HUES48 (cell line): ENCODE data around the gene YIPF6.
"Not testable (repeated sequence)": the region's sequence is repeated elsewhere in the genome, so short reads cannot be mapped to it uniquely, and the experiment has no call there.

Experiments used
- H3K27ac ChIP-seq: one replicate; pipeline ENCODE4 v1.7.0; 2013; ENCODE audit warnings: low read depth, low read length, inconsistent platforms
- H3K27me3 ChIP-seq: 2 replicates; pipeline ENCODE4 v1.6.1; 2013; ENCODE audit warnings: mild to moderate bottlenecking, low read length; ENCODE audit not compliant: control insufficient read depth, insufficient read depth
- H3K36me3 ChIP-seq: 2 replicates; pipeline ENCODE4 v1.6.1; 2013; ENCODE audit warnings: low read length; ENCODE audit not compliant: control insufficient read depth, insufficient read depth
- H3K4me1 ChIP-seq: 2 replicates; pipeline ENCODE4 v1.6.1; 2013; ENCODE audit warnings: mild to moderate bottlenecking, low read length; ENCODE audit not compliant: control insufficient read depth, insufficient read depth
- H3K4me3 ChIP-seq: 2 replicates; pipeline ENCODE4 v1.5.1; 2013; ENCODE audit warnings: mild to moderate bottlenecking, low read depth, low read length
- H3K9ac ChIP-seq: 2 replicates; pipeline ENCODE4 v1.6.1; 2013; ENCODE audit warnings: mild to moderate bottlenecking, low read depth, low read length, moderate library complexity
- H3K9me3 ChIP-seq: 2 replicates; pipeline ENCODE4 v1.6.1; 2013; ENCODE audit warnings: low read length; ENCODE audit not compliant: control insufficient read depth, insufficient read depth

Gene YIPF6

DNA sequence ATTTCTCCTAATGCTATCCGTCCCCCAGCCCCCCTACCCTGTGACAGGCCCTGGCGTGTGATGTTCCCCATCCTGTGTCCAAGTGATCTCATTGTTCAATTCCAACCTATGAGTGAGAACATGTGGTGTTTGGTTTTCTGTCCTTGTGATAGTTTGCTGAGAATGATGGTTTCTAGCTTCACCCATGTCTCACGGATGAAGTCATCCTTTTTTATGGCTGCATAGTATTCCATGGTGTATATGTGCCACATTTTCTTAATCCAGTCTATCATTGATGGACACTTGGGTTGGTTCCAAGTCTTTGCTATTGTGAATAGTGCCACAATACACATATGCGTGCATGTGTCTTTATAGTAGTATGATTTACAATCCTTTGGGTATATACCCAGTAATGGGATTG is 61.1 kb downstream of the YIPF6 start:
- peaks cover 20% of the 10 kb centered on the region for H3K9me3 ChIP-seq
- not testable (repeated sequence) for H3K4me1 ChIP-seq, H3K36me3 ChIP-seq, H3K9ac ChIP-seq, H3K27ac ChIP-seq, H3K4me3 ChIP-seq, H3K27me3 ChIP-seq

DNA sequence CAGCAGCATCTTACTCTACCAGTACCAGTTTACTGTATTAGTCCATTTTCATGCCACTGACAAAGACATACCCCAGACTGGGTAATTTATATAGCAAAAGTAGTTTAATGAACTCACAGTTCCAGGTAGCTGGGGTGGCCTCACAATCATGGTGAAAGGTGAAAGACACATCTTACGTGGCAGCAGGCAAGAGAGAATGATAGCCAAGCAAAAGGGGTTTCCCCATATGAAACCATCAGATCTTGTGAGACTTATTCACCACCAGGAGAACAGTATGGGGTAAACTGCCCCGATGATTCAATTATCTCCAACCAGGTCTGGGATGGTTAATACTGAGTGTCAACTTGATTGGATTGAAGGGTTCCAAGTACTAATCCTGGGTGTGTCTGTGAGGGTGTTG is 69.3 kb downstream of the YIPF6 start:
- peaks cover 14% of the 10 kb centered on the region; the same call in 1 of the 2 replicates for H3K9me3 ChIP-seq
- no peak overlapping the region for H3K9ac ChIP-seq
- H3K36me3 ChIP-seq: no peaks in the 10 kb centered on the region
- no peaks in the 10 kb centered on the region for H3K27me3 ChIP-seq
- no peaks in the 10 kb centered on the region for H3K4me1 ChIP-seq
- no peak overlapping the region for H3K4me3 ChIP-seq
- no peak overlapping the region for H3K27ac ChIP-seq

DNA sequence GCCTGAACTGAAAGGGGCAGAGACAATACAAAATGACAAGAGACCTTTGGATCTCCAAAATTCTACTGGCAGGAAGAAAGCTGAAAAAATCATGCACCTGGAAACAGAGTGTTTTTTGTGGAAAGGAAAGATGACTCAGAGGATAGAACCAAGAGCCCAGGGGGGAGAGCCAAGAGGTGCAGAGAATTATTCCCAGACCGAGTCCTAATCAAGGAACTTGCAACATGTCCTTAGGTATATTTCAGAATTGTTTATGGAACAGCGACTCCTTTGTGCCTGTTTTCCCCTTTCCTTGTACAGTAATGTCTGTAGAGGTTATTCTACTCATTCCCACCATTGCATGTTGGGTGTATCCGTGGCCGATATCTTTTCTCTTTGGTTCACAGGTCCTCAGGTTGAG is 71.7 kb downstream of the YIPF6 start:
- no peak overlapping the region for H3K4me3 ChIP-seq
- no peak overlapping the region for H3K9ac ChIP-seq
- H3K9me3 ChIP-seq: peaks cover 27% of the 10 kb centered on the region
- no peaks in the 10 kb centered on the region for H3K36me3 ChIP-seq
- no peaks in the 10 kb centered on the region for H3K27me3 ChIP-seq
- no peak overlapping the region for H3K27ac ChIP-seq
- H3K4me1 ChIP-seq: no peaks in the 10 kb centered on the region

- Histone ChIP-seq H3K9ac (no peak overlapping the region), H3K4me3 (no peak overlapping the region), H3K4me1 (no peaks in the 10 kb centered on the region), H3K27me3 (no peaks in the 10 kb centered on the region), H3K36me3 (no peaks in the 10 kb centered on the region), H3K9me3 (peaks cover 31% of the 10 kb centered on the region), H3K27ac (no peak overlapping the region)
Observed at GRCh38 chrX:68571292-68571609, 72.4 kb downstream of the YIPF6 start.

- H3K36me3 ChIP-seq: no peaks in the 10 kb centered on the region
- no peak overlapping the region for H3K27ac ChIP-seq
- H3K4me3 ChIP-seq: no peak overlapping the region
- H3K9ac ChIP-seq: no peak overlapping the region
- H3K4me1 ChIP-seq: no peaks in the 10 kb centered on the region
- H3K27me3 ChIP-seq: no peaks in the 10 kb centered on the region
- peaks cover 31% of the 10 kb centered on the region for H3K9me3 ChIP-seq
Observed at GRCh38 chrX:68571610-68572311, 72.9 kb downstream of the YIPF6 start.

DNA sequence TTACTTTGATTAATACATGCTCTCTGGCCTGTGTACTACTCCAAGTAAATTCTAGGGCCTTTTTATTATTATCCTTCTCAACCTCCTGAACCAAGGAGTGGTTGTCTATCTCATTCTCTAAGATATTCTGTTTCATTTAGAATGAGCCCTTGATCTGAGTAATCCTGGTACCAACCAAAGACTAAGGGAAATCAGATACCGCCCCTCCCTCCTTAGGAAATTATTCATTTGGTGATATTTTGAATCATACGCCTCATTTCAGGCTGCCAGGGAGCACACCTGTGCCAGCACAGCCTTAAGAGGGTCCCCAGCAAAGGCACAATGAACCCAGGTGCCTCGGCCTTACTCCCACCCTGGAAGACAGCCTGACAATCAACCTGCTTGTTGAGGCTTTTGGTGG is 75.4 kb downstream of the YIPF6 start:
- H3K9ac ChIP-seq: no peak overlapping the region
- no peaks in the 10 kb centered on the region for H3K4me1 ChIP-seq
- no peak overlapping the region for H3K4me3 ChIP-seq
- no peaks in the 10 kb centered on the region for H3K36me3 ChIP-seq
- H3K27ac ChIP-seq: no peak overlapping the region
- H3K9me3 ChIP-seq: peaks cover 22% of the 10 kb centered on the region
- H3K27me3 ChIP-seq: no peaks in the 10 kb centered on the region

- no peaks in the 10 kb centered on the region for H3K36me3 ChIP-seq
- peaks cover 36% of the 10 kb centered on the region for H3K9me3 ChIP-seq
- H3K9ac ChIP-seq: no peak overlapping the region
- no peaks in the 10 kb centered on the region for H3K4me1 ChIP-seq
- no peaks in the 10 kb centered on the region for H3K27me3 ChIP-seq
- H3K4me3 ChIP-seq: no peak overlapping the region
- no peak overlapping the region for H3K27ac ChIP-seq
Observed at GRCh38 chrX:68579810-68580209, 81.0 kb downstream of the YIPF6 start.

- peaks cover 42% of the 10 kb centered on the region for H3K9me3 ChIP-seq
- no peak overlapping the region for H3K27ac ChIP-seq
- H3K4me3 ChIP-seq: no peak overlapping the region
- no peaks in the 10 kb centered on the region for H3K36me3 ChIP-seq
- no peaks in the 10 kb centered on the region for H3K27me3 ChIP-seq
- no peak overlapping the region for H3K9ac ChIP-seq
- H3K4me1 ChIP-seq: no peaks in the 10 kb centered on the region
Observed at GRCh38 chrX:68584221-68584620, 85.4 kb downstream of the YIPF6 start.
